Activated CD4-positive, alpha-beta T cell treated with anti-CD3 and anti-CD28 coated beads, Interleukin-2, amount 50 U/mL, for 48 hours (primary cell): ENCODE results near the gene ARHGAP31.
A peak's percentile ranks its signal among the peaks of the same experiment; 100 is the strongest.

Experiments
- DNase-seq, 2 experiments: peaks; one replicate each; pipeline ENCODE4 v3.0.0-alpha.2; 2020

ARHGAP31 gene

DNA sequence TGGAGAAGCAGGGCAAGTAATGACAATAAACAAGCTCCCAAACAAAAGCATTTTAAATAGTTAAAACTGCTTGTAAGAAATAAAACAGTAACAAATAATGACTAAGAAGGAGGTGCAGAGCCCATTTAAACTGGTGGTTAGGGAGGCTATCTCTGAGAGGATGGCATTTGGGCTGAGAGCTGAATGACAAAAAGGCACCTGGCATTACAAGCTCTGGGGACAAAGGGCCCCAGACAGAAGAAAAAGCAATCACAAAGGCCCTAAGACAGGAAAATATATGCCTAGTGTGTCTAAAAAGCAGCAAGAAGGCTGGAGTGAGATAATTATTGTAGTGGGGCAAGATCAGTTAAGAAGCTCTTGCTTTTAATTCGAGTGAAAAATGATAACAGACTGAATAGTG, 159.6 kb downstream of the ARHGAP31 start:
- DNase-seq, result no peak

DNA sequence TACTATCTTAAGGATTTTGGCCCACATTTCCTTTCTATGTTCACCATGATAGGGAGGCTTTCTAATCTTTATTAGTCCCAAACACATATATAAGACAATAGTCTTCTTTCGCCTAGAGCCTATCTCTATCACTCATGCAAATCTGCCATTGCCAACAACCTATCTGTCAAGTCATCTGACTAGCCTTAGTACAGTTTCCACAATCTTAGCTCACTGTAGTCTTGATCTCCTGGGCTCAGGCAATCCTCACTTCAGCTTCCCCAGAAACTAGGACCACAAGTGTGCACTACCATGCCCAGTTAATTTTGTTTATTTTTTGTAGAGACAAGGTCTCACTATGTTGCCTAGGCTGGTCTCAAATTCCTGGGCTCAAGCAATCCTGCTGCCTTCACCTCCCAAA, 162.3 kb downstream of the ARHGAP31 start:
- no peak for DNase-seq

DNA sequence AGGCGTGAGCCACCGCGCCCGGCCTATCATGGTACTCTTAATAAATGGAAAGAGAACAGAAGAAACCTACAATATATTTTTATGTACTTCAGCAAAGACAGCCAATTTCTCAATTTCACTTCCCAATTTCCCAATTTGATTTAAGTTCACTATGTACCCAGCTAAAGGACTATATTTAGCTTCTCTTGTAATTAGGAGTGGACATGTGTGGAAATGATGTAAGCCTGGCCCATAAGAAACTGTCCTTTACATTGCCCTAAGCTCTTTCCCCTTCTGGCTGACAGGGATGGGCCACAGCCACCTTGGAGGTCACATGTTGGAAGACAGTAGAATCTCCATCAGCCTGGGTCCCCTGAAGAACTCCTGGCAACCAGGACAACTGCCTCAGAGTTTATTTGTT, 163.1 kb downstream of the ARHGAP31 start:
- DNase-seq, result no peak

DNA sequence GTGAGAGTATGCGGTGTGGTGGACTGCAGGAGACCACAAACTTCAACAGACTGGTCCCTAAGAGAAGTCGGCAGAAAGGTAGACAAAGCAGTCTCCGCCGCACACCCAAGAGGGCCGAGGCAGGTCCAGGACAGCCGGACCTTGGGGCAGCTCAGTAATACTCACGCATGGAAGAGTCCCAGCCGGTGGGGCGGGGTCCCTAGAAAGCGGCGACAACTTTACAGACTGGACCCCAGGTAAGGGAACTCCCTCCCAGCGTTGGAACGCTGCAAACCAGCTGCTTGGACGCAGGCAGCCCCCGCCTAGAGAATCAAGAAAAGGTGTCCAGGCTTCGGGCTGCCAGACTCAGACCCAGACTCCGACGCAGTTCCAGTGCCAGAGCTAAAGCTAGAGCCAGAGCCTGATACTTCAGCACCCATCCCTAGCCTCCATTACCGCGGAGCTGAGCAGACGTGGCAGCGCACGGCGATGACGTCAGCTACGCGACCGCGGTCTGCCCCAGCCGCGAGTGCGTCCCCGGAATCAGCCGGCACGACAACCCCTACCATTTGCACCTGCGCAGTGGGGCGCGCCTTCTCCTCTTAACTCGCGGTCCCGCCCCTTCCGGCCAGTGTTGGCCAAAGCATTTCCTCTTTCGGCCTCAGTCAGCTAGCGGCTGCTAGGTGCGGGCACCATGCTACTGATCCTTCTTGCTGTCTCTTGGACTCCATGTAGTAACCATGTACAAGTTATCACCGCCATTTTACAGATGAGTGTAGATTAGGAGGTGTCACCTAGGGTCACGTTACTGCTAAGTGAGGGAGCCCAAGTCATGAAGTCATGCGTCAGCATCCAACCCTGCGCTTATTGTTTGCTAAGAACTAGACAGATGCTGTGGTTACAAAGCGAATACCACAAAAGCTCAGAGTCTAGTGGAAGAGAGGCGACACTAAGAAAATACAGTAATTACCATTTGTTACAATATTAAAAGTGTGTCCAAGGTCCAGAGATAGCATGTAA, 169.3 kb downstream of the ARHGAP31 start, which contains the start of gene TMEM39A:
Gene TMEM39A, minus strand, starts transcription at position 445 of the 999 bp plus-strand sequence. CDS start 1,541 bp downstream, outside the sequence.
- peak; percentile 99 for DNase-seq

DNA sequence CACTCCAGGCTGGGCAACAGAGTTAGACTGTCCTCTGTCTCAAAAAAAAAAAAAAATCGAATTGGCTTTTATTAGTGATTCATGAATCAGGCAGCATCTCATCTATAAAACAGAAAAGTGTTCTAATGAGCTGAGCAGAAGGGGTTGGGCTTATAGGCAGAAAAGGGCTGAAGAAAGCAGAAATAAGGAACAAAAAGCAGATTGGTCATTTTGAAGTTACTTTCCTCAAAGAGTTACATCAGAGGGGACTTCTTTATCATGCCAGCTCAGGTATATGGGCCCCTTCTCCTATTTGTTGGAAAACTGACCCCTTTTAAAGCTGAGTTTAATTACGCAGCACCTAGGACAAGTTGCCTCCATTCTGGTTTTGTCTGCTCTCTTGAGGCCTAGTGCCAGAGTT, 173.9 kb downstream of the ARHGAP31 start:
- no peak for DNase-seq

DNA sequence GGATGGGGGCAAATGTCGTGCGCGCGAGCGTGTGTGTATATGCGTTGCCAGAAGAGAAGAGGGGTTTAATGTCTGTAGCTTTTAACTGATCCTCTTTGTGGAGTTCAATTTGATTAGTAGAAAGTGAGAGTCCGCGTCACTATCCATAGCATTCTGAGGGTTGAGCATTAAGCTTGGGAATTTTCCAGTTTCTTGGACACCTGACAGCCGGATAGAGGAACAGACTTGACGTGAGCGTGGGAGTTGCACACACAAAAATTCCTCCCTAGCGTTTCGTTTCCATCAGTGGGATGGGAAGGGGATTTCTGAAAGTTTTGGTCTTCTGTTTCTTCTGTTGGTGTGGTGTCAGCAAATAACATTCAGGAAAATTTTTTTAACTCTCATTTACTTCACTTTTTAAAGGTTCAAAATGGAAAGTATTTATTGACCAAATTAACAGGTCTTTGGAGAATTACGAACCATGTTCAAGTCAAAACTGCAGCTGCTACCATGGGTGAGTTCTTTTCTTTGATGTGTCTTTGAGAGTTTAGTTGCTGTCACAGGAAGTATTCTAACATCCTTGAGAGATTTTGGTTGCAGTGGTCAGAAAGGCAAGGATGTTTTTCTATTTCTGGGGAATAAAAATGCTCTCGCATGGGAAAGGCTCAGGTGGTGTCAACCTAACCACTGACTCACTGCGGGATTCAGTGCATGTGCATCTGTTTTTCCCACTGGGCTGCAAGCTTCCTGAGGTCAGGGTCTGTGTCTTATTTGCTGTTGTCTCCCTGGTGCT, 175.4 kb downstream of the ARHGAP31 start:
- DNase-seq, result peak in 1 of 2 experiments; percentile 10
